ENCODE results near the gene DIP2A. TPM values are rescaled to one million over a fixed set of nuclear protein-coding genes. Genes with fewer than 3 reads are reported as not detected.

DIP2A gene
- polyA plus RNA-seq, 1 donor (not counting 4 experiments of a cell fraction or from before 2014, with no cell fraction given): 41.6 TPM

- H3K4me2 ChIP-seq (ENCODE audit: control insufficient read depth, extremely low read depth, insufficient read depth, low read depth, low read length): no peak overlapping the region
- H3K9me3 ChIP-seq (ENCODE audit: control insufficient read depth, low read depth, low read length): no peaks in the 10 kb centered on the region
- no peak overlapping the region for H3K9ac ChIP-seq (ENCODE audit: control insufficient read depth, extremely low read depth, insufficient read depth, low read length)
- no peaks in the 10 kb centered on the region for H4K20me1 ChIP-seq (ENCODE audit: control insufficient read depth, extremely low read depth, insufficient read depth, low read length)
- no peaks in the 10 kb centered on the region for H3K79me2 ChIP-seq (ENCODE audit: control insufficient read depth, insufficient read depth, low read length)
- no peak overlapping the region for H3K4me3 ChIP-seq (ENCODE audit: control insufficient read depth in 2 of 3, extremely low read depth in 1 of 3, insufficient read depth in 2 of 3, low read depth in 1 of 3, low read length in 3 of 3)
- H3K27ac ChIP-seq (ENCODE audit: control insufficient read depth, insufficient read depth, low read length): no peak overlapping the region
- no peaks in the 10 kb centered on the region for H3K9me1 ChIP-seq (ENCODE audit: control insufficient read depth, extremely low read depth, insufficient read depth, low read length)
- H2AFZ ChIP-seq (ENCODE audit: control insufficient read depth, low read length): no peak overlapping the region
- DNase-seq (ENCODE audit: low read depth, low spot score): no peak
- H3K4me1 ChIP-seq (ENCODE audit: control insufficient read depth, extremely low read depth, insufficient read depth, low read length): no peaks in the 10 kb centered on the region
- H3K27me3 ChIP-seq (ENCODE audit: control insufficient read depth, extremely low read depth, insufficient read depth, low read length): no peaks in the 10 kb centered on the region
- TF ChIP-seq CTCF (optimal IDR thresholded peaks at IDR 0.05 in 1 of 3, IDR thresholded peaks at IDR 0.05 in 1 of 3, conservative IDR thresholded peaks at IDR 0.05 in 1 of 3; ENCODE audit: extremely low read depth in 1 of 3, insufficient read depth in 2 of 3, low read length in 3 of 3) (no peak), EZH2 (IDR thresholded peaks at IDR 0.05; ENCODE audit: low read length) (no peak)
- peaks cover 25 to 31% of the 10 kb centered on the region in 2 experiments for H3K36me3 ChIP-seq (ENCODE audit: control insufficient read depth in 2 of 2, extremely low read depth in 1 of 2, insufficient read depth in 2 of 2, low read length in 2 of 2)
- dilution Hi-C loops (cut with MboI; ENCODE audit: extremely low pct_ligation_motif_present, low sequenced_read_pairs): no loop called here
- no peak for FAIRE-seq
Measured at GRCh38 chr21:46434322-46434958, 24.3 kb upstream of the DIP2A start.

- dilution Hi-C loops (cut with MboI; ENCODE audit: extremely low pct_ligation_motif_present, low sequenced_read_pairs): no loop called here
- TF ChIP-seq CTCF (optimal IDR thresholded peaks at IDR 0.05 in 1 of 3, IDR thresholded peaks at IDR 0.05 in 1 of 3, conservative IDR thresholded peaks at IDR 0.05 in 1 of 3; ENCODE audit: extremely low read depth in 1 of 3, insufficient read depth in 2 of 3, low read length in 3 of 3) (no peak), EZH2 (IDR thresholded peaks at IDR 0.05; ENCODE audit: low read length) (no peak)
- H3K36me3 ChIP-seq (ENCODE audit: control insufficient read depth in 2 of 2, extremely low read depth in 1 of 2, insufficient read depth in 2 of 2, low read length in 2 of 2): peaks cover 14 to 28% of the 10 kb centered on the region in 2 experiments
- DNase-seq (ENCODE audit: low read depth, low spot score): no peak
- no peaks in the 10 kb centered on the region for H3K9me3 ChIP-seq (ENCODE audit: control insufficient read depth, low read depth, low read length)
- no peaks in the 10 kb centered on the region for H3K9me1 ChIP-seq (ENCODE audit: control insufficient read depth, extremely low read depth, insufficient read depth, low read length)
- no peak overlapping the region for H3K4me3 ChIP-seq (ENCODE audit: control insufficient read depth in 2 of 3, extremely low read depth in 1 of 3, insufficient read depth in 2 of 3, low read depth in 1 of 3, low read length in 3 of 3)
- FAIRE-seq: no peak
- no peaks in the 10 kb centered on the region for H3K79me2 ChIP-seq (ENCODE audit: control insufficient read depth, insufficient read depth, low read length)
- H3K4me2 ChIP-seq (ENCODE audit: control insufficient read depth, extremely low read depth, insufficient read depth, low read depth, low read length): no peak overlapping the region
- H3K27ac ChIP-seq (ENCODE audit: control insufficient read depth, insufficient read depth, low read length): no peak overlapping the region
- H3K9ac ChIP-seq (ENCODE audit: control insufficient read depth, extremely low read depth, insufficient read depth, low read length): no peak overlapping the region
- H3K4me1 ChIP-seq (ENCODE audit: control insufficient read depth, extremely low read depth, insufficient read depth, low read length): no peaks in the 10 kb centered on the region
- H2AFZ ChIP-seq (ENCODE audit: control insufficient read depth, low read length): no peak overlapping the region
- H3K27me3 ChIP-seq (ENCODE audit: control insufficient read depth, extremely low read depth, insufficient read depth, low read length): no peaks in the 10 kb centered on the region
- no peaks in the 10 kb centered on the region for H4K20me1 ChIP-seq (ENCODE audit: control insufficient read depth, extremely low read depth, insufficient read depth, low read length)
Measured at GRCh38 chr21:46435786-46436227, 22.9 kb upstream of the DIP2A start.

Data from keratinocyte (primary cell).